Measurements from ENCODE around the gene C1QTNF8.

The C1QTNF8 gene

DNA sequence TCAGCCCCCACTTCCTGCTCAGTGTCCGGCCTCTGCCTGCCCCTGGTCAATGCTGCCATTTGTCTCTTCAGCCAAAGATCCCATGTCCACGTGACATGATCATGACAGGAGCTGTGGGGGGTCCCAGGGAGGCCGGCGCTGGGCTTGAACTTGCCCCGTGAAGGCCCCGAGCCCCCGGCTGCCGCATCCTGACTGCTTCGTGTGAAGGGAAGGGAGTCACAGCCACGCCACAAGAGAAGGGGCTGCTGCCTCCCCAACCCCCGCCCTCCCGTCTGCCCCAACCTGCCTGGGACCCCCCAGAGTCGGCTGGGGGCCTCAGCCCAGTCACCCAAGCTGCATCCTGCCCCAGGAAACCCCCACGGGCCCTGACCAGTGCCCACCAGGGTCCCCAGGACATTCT, 37.8 kb downstream of the C1QTNF8 start:
- TF ChIP-seq, protein P1, sequence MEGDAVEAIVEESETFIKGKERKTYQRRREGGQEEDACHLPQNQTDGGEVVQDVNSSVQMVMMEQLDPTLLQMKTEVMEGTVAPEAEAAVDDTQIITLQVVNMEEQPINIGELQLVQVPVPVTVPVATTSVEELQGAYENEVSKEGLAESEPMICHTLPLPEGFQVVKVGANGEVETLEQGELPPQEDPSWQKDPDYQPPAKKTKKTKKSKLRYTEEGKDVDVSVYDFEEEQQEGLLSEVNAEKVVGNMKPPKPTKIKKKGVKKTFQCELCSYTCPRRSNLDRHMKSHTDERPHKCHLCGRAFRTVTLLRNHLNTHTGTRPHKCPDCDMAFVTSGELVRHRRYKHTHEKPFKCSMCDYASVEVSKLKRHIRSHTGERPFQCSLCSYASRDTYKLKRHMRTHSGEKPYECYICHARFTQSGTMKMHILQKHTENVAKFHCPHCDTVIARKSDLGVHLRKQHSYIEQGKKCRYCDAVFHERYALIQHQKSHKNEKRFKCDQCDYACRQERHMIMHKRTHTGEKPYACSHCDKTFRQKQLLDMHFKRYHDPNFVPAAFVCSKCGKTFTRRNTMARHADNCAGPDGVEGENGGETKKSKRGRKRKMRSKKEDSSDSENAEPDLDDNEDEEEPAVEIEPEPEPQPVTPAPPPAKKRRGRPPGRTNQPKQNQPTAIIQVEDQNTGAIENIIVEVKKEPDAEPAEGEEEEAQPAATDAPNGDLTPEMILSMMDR (IDR thresholded peaks at IDR 0.05; ENCODE audit: insufficient read depth, low read depth, low read length, missing control alignments) = no peak
- no peak overlapping the region for H3K4me3 ChIP-seq (ENCODE audit: low read length)
- no peak for DNase-seq (ENCODE audit: low read depth)

DNA sequence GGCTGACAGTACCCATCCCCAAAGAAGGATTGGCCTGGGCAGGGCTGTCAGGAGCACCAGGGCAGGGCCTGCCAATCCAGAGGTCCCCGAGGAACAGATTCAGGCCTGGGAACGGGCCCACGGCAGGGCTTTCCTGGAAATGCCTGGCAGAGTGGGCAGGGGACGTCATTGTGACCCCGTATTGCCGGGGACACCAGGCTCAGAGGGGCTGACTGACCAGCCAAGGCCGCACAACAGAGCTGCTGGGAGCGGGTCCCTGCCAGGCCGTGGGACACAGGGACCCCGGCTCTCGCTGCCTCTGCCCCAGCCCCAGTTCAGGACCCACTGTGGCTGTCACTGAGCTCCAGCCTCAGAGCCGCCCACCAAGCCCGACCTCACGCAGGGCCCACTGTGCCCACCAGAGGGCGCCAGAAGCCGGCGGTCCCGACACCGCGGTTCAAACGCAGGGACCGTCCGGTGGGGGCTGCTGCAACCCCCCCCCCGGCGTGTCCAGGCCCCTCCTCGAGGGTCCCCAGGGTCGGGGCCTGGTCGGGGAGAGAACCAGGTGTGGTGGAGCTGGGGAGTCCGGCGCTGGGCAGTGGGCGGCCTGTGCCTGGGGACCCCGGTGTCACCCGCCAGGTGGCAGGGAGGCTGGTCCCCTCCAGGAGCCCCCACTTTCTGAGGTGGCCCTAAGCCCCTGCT, 38.7 kb downstream of the C1QTNF8 start:
- TF ChIP-seq, protein P1 (IDR thresholded peaks at IDR 0.05; ENCODE audit: insufficient read depth, low read depth, low read length, missing control alignments) = no peak
- DNase-seq (ENCODE audit: low read depth) = no peak
- H3K4me3 ChIP-seq (ENCODE audit: low read length) = no peak overlapping the region

DNA sequence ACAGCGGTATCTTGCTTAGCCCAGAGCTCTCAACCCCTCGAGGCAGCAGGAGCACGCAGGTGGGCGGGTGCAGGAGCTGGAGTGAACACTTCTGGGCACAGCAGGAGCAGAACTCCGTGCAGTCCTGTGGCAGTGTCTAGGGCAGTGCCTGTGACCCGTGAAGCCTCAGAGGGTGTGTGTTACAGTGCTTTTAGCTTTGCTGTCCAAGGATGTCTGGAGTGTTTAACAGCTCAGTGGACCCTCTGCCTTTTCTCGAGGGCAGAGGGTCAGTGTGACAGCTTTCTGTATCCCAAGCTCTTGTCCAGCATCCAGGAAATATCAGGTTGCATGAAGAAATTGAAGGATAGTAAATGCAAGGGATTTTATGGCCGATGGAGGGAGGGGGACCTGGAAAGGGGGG, 39.8 kb downstream of the C1QTNF8 start:
- H3K4me3 ChIP-seq (ENCODE audit: low read length) = no peak overlapping the region
- DNase-seq (ENCODE audit: low read depth) = no peak
- TF ChIP-seq, protein P1 (IDR thresholded peaks at IDR 0.05; ENCODE audit: insufficient read depth, low read depth, low read length, missing control alignments) = no peak

DNA sequence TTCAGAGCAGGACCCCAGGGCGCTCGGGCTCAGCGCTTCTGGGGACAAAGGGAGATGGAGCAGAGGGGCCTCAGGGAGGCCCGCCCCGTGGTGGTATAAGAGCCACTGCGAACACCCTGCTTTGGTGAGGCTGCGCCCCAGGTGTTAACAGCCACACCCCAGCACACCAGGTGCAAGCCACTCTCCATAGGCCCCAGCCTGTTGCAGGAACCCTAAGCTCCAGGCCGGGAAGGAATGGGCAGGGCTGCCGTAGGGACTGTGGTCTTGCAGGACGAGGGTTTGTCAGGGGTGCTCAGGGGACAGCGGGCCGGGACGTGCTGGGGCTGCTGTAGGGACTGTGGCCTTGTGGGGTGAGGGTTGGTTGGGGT, 40.5 kb downstream of the C1QTNF8 start:
- DNase-seq (ENCODE audit: low read depth) = no peak
- H3K4me3 ChIP-seq (ENCODE audit: low read length) = no peak overlapping the region
- TF ChIP-seq, protein P1 (IDR thresholded peaks at IDR 0.05; ENCODE audit: insufficient read depth, low read depth, low read length, missing control alignments) = no peak

DNA sequence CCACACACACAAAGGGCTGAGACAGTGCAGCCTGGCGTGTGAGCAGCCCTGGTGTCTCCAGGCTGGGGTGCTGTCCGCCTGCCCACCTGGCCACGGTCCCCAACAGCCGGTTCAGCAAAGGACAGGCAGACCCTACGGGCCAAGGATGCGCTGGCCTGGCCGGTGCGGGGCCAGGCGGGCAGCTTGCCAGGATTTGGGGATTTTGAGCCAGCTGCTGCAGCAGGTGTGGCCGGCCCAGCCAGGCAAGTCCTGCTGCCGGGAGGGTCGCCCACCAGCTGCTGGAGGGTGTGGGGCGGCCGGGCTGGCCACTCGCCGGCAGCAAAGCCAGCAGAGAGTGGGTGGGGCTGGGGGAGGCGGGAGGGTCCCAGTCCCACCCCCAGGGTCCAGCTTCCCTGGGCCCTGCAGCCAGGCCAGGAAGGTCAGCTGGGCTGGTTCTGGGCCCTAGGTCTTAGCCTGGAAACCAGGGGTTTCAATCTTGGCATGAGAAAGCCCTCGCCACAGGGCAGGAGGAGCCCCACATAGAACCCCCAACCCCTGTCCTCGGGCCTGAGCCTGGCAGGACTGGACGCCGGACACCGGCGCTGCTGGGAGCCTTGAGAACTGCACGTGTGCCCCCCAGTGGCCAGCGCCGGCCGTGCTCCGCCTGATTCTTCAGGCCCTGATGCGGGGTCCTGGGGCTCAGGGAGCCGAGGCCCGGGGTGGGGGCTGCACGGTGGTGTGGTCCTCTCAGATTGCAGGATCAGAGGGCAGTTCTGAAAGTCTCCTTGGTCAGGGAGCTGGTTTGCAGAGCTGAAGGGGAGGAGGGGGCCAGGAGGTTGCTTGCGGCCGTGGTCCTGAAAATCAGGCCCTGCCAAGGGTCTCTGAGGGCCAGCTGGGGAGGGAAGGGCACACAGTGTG, 41.1 kb downstream of the C1QTNF8 start:
- DNase-seq (ENCODE audit: low read depth) = no peak
- H3K4me3 ChIP-seq (ENCODE audit: low read length) = no peak overlapping the region
- TF ChIP-seq, protein P1 (IDR thresholded peaks at IDR 0.05; ENCODE audit: insufficient read depth, low read depth, low read length, missing control alignments) = peak; percentile 35

DNA sequence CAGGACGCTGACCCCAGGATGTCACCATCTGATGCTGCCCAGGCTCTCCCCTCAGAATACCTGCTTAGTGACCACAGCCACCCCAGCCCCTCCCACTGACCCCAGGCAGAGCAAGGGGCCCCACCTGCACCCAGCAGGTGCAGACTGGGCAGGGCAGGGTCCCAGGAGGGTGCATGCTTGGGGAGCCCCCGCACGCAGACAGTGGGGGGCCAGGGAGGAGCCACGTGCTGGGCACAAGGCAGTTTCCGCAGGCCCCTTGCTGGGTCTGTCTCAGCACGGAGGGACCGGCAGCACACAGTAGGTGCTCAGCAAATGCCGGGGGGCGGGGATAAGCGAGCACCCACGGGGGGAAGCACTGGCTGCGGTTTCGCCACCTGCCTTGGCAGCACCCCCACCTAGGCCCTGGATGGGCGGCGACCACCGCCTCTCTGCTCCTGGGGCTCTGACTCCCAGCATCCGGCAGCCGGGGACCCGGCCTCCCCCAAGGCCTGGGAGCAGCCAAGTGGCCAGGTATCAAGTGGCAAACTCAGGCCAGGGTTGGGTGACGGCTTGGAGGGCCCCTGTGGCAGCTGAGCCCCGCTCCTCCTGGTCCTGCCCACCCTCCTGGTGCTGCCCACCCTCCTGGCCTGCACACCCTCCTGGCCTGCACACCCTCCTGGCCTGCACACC, 42.2 kb downstream of the C1QTNF8 start:
- H3K4me3 ChIP-seq (ENCODE audit: low read length) = no peak overlapping the region
- no peak for DNase-seq (ENCODE audit: low read depth)
- TF ChIP-seq, protein P1 (IDR thresholded peaks at IDR 0.05; ENCODE audit: insufficient read depth, low read depth, low read length, missing control alignments) = no peak

All from epithelial cell of esophagus (primary cell).